Keratinocyte (primary cell): ENCODE data around the gene PCCA.

Source experiments
- CTCF ChIP-seq, 3 experiments: IDR thresholded peaks in 1 of 3; conservative IDR thresholded peaks in 1 of 3; optimal IDR thresholded peaks in 1 of 3; 2 replicates in 2 of 3; 3 replicates in 1 of 3; pipeline versions ENCODE3 to v1.5.1; 2011; ENCODE audit warnings: low read length in 3 of 3, mild to moderate bottlenecking in 3 of 3, moderate library complexity in 2 of 3, control low read depth in 1 of 3, inconsistent platforms in 1 of 3; ENCODE audit not compliant: insufficient read depth in 2 of 3; ENCODE audit errors: extremely low read depth in 1 of 3
- EZH2 ChIP-seq: IDR thresholded peaks from one replicate; pipeline ENCODE4 v1.6.1; 2012; ENCODE audit warnings: inconsistent platforms, mild to moderate bottlenecking, low read length, moderate library complexity

GRCh38 chr13:100522618-100523309, 433.9 kb downstream of the PCCA start:
- TF ChIP-seq CTCF (optimal IDR thresholded peaks at IDR 0.05 in 1 of 3, IDR thresholded peaks at IDR 0.05 in 1 of 3, conservative IDR thresholded peaks at IDR 0.05 in 1 of 3; ENCODE audit: extremely low read depth in 1 of 3, insufficient read depth in 2 of 3, low read length in 3 of 3): no peak
- no peak for TF ChIP-seq EZH2
